Measurements from ENCODE around the gene THBD.

Gene THBD

DNA sequence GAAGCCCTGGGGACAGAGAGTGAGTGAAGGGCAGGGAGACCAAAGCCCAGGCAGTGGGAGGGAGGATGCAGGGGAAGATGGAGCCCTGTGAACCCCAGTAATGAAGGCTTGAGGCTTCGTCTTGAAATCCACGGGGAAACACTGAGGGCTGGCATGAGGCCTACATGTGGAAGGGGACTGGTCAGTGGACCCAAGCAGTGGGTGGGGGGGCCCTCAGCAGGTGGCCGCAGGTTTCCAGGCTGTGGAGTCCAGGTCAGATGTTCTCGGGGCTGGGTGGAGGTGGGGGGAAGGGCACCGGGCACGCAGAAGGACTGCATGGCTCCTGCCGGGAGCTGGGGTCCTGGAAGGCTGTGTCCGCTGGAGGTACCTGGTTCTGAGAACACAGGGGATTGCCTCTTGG is 39.4 kb upstream of the THBD start:
- TF ChIP-seq USF1 (IDR thresholded peaks at IDR 0.05): no peak
- TF ChIP-seq, protein P1, sequence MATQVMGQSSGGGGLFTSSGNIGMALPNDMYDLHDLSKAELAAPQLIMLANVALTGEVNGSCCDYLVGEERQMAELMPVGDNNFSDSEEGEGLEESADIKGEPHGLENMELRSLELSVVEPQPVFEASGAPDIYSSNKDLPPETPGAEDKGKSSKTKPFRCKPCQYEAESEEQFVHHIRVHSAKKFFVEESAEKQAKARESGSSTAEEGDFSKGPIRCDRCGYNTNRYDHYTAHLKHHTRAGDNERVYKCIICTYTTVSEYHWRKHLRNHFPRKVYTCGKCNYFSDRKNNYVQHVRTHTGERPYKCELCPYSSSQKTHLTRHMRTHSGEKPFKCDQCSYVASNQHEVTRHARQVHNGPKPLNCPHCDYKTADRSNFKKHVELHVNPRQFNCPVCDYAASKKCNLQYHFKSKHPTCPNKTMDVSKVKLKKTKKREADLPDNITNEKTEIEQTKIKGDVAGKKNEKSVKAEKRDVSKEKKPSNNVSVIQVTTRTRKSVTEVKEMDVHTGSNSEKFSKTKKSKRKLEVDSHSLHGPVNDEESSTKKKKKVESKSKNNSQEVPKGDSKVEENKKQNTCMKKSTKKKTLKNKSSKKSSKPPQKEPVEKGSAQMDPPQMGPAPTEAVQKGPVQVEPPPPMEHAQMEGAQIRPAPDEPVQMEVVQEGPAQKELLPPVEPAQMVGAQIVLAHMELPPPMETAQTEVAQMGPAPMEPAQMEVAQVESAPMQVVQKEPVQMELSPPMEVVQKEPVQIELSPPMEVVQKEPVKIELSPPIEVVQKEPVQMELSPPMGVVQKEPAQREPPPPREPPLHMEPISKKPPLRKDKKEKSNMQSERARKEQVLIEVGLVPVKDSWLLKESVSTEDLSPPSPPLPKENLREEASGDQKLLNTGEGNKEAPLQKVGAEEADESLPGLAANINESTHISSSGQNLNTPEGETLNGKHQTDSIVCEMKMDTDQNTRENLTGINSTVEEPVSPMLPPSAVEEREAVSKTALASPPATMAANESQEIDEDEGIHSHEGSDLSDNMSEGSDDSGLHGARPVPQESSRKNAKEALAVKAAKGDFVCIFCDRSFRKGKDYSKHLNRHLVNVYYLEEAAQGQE (IDR thresholded peaks at IDR 0.05; ENCODE audit: low read depth): no peak
- TF ChIP-seq TAF1 (IDR thresholded peaks at IDR 0.05; ENCODE audit: low read depth): no peak
- no peak for TF ChIP-seq FOXM1 (IDR thresholded peaks at IDR 0.05; ENCODE audit: borderline replicate concordance, low read depth)
- no peak for TF ChIP-seq TCF12 (IDR thresholded peaks at IDR 0.05; ENCODE audit: low read depth)
- no peak for TF ChIP-seq NFIC (IDR thresholded peaks at IDR 0.05)
- TF ChIP-seq TEAD4 (IDR thresholded peaks at IDR 0.05): no peak
- no peak for TF ChIP-seq CREB1 (IDR thresholded peaks at IDR 0.05; ENCODE audit: low read depth)
- no peak for TF ChIP-seq EP300 (IDR thresholded peaks at IDR 0.05; ENCODE audit: borderline replicate concordance)
- no peak for TF ChIP-seq MAX (IDR thresholded peaks at IDR 0.05)
- TF ChIP-seq CEBPB (IDR thresholded peaks at IDR 0.05): no peak
- no peak for TF ChIP-seq YY1 (IDR thresholded peaks at IDR 0.05; ENCODE audit: low read depth)
- TF ChIP-seq RAD21 (IDR thresholded peaks at IDR 0.05; ENCODE audit: low read depth): no peak
- TF ChIP-seq ZBTB7A (IDR thresholded peaks at IDR 0.05; ENCODE audit: low read depth): no peak
- TF ChIP-seq EGR1 (IDR thresholded peaks at IDR 0.05): no peak

DNA sequence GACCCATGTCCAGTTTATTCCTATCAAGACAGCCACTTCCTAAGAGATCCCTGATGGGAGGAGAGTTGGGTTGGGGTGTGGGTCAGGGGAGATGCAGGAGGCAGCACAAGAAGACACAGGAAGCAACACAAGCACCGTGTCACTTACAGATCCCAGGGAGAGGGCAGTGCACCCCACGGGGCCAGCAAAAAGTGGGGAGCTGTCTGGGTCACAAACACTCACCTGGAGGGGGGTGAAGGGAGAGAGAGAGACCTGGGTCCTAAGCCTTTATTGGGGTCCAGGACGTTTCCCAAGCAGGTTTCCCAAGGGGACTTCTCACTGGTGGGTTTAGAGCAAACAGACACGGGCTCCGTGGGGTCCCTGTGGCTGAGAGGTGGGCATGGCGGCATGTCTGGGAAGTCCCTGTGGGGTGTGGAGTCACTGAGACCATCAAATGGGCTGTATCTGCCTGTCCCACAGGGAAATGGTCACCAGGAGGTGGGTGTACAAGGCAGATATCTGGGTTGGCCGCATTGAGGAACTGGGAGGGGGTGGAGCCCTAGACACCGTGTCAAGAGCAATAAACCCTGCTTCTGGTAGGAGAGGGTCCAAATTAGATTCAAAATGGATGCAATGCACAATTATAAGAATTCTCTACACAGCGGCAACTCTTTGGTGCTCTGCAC is 38.2 kb upstream of the THBD start:
- TF ChIP-seq EP300 (IDR thresholded peaks at IDR 0.05; ENCODE audit: borderline replicate concordance) (no peak), FOXM1 (IDR thresholded peaks at IDR 0.05; ENCODE audit: borderline replicate concordance, low read depth) (no peak), TEAD4 (IDR thresholded peaks at IDR 0.05) (no peak), ZBTB7A (IDR thresholded peaks at IDR 0.05; ENCODE audit: low read depth) (no peak), CREB1 (IDR thresholded peaks at IDR 0.05; ENCODE audit: low read depth) (no peak), TCF12 (IDR thresholded peaks at IDR 0.05; ENCODE audit: low read depth) (no peak), RAD21 (IDR thresholded peaks at IDR 0.05; ENCODE audit: low read depth) (no peak), NFIC (IDR thresholded peaks at IDR 0.05) (no peak), USF1 (IDR thresholded peaks at IDR 0.05) (no peak), YY1 (IDR thresholded peaks at IDR 0.05; ENCODE audit: low read depth) (no peak), TAF1 (IDR thresholded peaks at IDR 0.05; ENCODE audit: low read depth) (no peak), EGR1 (IDR thresholded peaks at IDR 0.05) (no peak), MAX (IDR thresholded peaks at IDR 0.05) (no peak), CEBPB (IDR thresholded peaks at IDR 0.05) (no peak)
- TF ChIP-seq, protein P1 (IDR thresholded peaks at IDR 0.05; ENCODE audit: low read depth): no peak

DNA sequence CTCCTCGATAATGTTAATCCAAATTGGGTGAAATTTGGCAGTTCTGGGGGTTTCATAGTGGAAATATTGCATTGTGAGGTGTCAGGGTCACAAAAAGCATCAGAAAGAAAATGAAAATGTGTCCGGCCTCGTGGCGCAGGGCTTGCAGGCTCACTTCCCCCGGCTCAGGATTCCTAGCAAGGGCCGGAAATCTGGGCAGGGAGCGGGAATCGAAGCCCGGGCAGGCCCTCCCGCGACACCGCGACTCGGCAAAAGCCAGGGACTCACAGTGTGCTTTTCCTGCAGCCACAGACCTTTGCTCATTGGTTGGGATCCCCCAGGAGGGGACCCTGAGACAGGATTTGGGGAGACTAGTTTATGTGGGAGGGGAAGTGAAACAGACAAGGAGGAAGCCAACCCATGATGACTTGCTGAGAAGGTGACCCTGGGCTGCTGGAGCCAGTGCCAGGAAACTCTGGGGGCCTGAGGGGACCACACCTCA is 37.5 kb upstream of the THBD start:
- TF ChIP-seq EP300 (IDR thresholded peaks at IDR 0.05; ENCODE audit: borderline replicate concordance): no peak
- no peak for TF ChIP-seq FOXM1 (IDR thresholded peaks at IDR 0.05; ENCODE audit: borderline replicate concordance, low read depth)
- no peak for TF ChIP-seq CEBPB (IDR thresholded peaks at IDR 0.05)
- TF ChIP-seq TAF1 (IDR thresholded peaks at IDR 0.05; ENCODE audit: low read depth): no peak
- TF ChIP-seq USF1 (IDR thresholded peaks at IDR 0.05): no peak
- TF ChIP-seq MAX (IDR thresholded peaks at IDR 0.05): no peak
- TF ChIP-seq NFIC (IDR thresholded peaks at IDR 0.05): no peak
- no peak for TF ChIP-seq YY1 (IDR thresholded peaks at IDR 0.05; ENCODE audit: low read depth)
- TF ChIP-seq ZBTB7A (IDR thresholded peaks at IDR 0.05; ENCODE audit: low read depth): no peak
- no peak for TF ChIP-seq EGR1 (IDR thresholded peaks at IDR 0.05)
- TF ChIP-seq TCF12 (IDR thresholded peaks at IDR 0.05; ENCODE audit: low read depth): no peak
- TF ChIP-seq TEAD4 (IDR thresholded peaks at IDR 0.05): no peak

- TF ChIP-seq EGR1 (IDR thresholded peaks at IDR 0.05) (no peak), MAX (IDR thresholded peaks at IDR 0.05) (no peak), RAD21 (IDR thresholded peaks at IDR 0.05; ENCODE audit: low read depth) (no peak), YY1 (IDR thresholded peaks at IDR 0.05; ENCODE audit: low read depth) (no peak), USF1 (IDR thresholded peaks at IDR 0.05) (no peak), ZBTB7A (IDR thresholded peaks at IDR 0.05; ENCODE audit: low read depth) (no peak), EP300 (IDR thresholded peaks at IDR 0.05; ENCODE audit: borderline replicate concordance) (no peak), TCF12 (IDR thresholded peaks at IDR 0.05; ENCODE audit: low read depth) (no peak)
These were observed 36.6 kb upstream of the THBD start, which contains the start of gene CD93 for GRCh38 chr20:23086056-23086566. Gene CD93 (minus strand): TSS chr20:23086324. CDS start chr20:23086192, 132 bp downstream.

Data from Ishikawa (cell line).